ENCODE results near the gene PIK3C2A.

Gene PIK3C2A

GRCh38 chr11:17218403-17218802 lies 10.6 kb upstream of the PIK3C2A start:
- no peak overlapping the region for H3K27ac ChIP-seq
- TF ChIP-seq FOXP2 (optimal IDR thresholded peaks at IDR 0.05; ENCODE audit: control extremely low read depth, extremely low read length, insufficient read depth) (no peak), POLR2AphosphoS5 (IDR thresholded peaks at IDR 0.05; ENCODE audit: borderline replicate concordance, low read depth, low read length) (no peak), EZH2 (IDR thresholded peaks at IDR 0.05) (no peak)
- H3K4me3 ChIP-seq: no peak overlapping the region
- no peaks in the 10 kb centered on the region for H3K36me3 ChIP-seq (ENCODE audit: insufficient read depth, low read length)
- no peak for DNase-seq (ENCODE audit: low read depth, low spot score)
- H3K9ac ChIP-seq (ENCODE audit: insufficient read length): no peak overlapping the region
- H3K9me3 ChIP-seq (ENCODE audit: low read depth, low read length): peaks cover 9% of the 10 kb centered on the region; the same call in 1 of the 2 replicates

GRCh38 chr11:17217401-17217800 lies 9.6 kb upstream of the PIK3C2A start:
- H3K36me3 ChIP-seq (ENCODE audit: insufficient read depth, low read length): no peaks in the 10 kb centered on the region
- no peak overlapping the region for H3K27ac ChIP-seq
- TF ChIP-seq POLR2AphosphoS5 (IDR thresholded peaks at IDR 0.05; ENCODE audit: borderline replicate concordance, low read depth, low read length) (no peak), EZH2 (IDR thresholded peaks at IDR 0.05) (no peak), FOXP2 (optimal IDR thresholded peaks at IDR 0.05; ENCODE audit: control extremely low read depth, extremely low read length, insufficient read depth) (no peak)
- peaks cover 9% of the 10 kb centered on the region; the same call in 1 of the 2 replicates for H3K9me3 ChIP-seq (ENCODE audit: low read depth, low read length)
- no peak overlapping the region for H3K4me3 ChIP-seq
- H3K9ac ChIP-seq (ENCODE audit: insufficient read length): no peak overlapping the region
- no peak for DNase-seq (ENCODE audit: low read depth, low spot score)

- H3K9me3 ChIP-seq (ENCODE audit: low read depth, low read length): peaks cover 9% of the 10 kb centered on the region; the same call in 1 of the 2 replicates
- H3K9ac ChIP-seq (ENCODE audit: insufficient read length): no peak overlapping the region
- H3K36me3 ChIP-seq (ENCODE audit: insufficient read depth, low read length): no peaks in the 10 kb centered on the region
- no peak overlapping the region for H3K27ac ChIP-seq
- TF ChIP-seq EZH2 (IDR thresholded peaks at IDR 0.05) (no peak), POLR2AphosphoS5 (IDR thresholded peaks at IDR 0.05; ENCODE audit: borderline replicate concordance, low read depth, low read length) (no peak), FOXP2 (optimal IDR thresholded peaks at IDR 0.05; ENCODE audit: control extremely low read depth, extremely low read length, insufficient read depth) (no peak)
- DNase-seq (ENCODE audit: low read depth, low spot score): no peak
- no peak overlapping the region for H3K4me3 ChIP-seq
These were observed 6.6 kb upstream of the PIK3C2A start for GRCh38 chr11:17214338-17214737.

DNA sequence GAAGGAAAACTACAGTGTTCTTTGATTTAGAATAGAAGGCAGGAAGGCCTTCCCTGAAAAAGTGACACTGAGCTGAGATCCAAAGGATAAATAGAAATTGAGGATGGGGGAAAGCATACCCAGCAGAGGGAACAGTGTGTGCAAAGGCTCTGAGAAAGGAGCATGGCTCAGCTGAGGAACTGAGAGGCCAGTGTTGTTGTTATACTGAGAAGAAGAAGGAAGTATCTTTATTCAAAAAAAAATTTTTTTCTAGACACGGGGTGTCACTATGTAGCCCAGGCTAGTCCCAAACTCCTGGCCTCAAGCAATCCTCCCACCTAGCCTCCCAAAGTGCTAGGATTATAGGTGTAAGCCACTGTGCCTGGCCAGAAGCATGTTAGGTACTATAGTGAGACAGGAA lies 3.5 kb upstream of the PIK3C2A start:
- H3K36me3 ChIP-seq (ENCODE audit: insufficient read depth, low read length): no peaks in the 10 kb centered on the region
- no peak overlapping the region for H3K27ac ChIP-seq
- no peak overlapping the region for H3K9ac ChIP-seq (ENCODE audit: insufficient read length)
- TF ChIP-seq FOXP2 (optimal IDR thresholded peaks at IDR 0.05; ENCODE audit: control extremely low read depth, extremely low read length, insufficient read depth): no peak
- TF ChIP-seq POLR2AphosphoS5 (IDR thresholded peaks at IDR 0.05; ENCODE audit: borderline replicate concordance, low read depth, low read length): no peak
- TF ChIP-seq EZH2 (IDR thresholded peaks at IDR 0.05): no peak
- peaks cover 9% of the 10 kb centered on the region; the same call in 1 of the 2 replicates for H3K9me3 ChIP-seq (ENCODE audit: low read depth, low read length)
- H3K4me3 ChIP-seq: no peak overlapping the region
- DNase-seq (ENCODE audit: low read depth, low spot score): no peak

GRCh38 chr11:17209939-17210245 lies 2.1 kb upstream of the PIK3C2A start:
- DNase-seq (ENCODE audit: low read depth, low spot score): no peak
- Histone ChIP-seq H3K4me3 (peak overlapping the region; percentile 100), H3K36me3 (ENCODE audit: insufficient read depth, low read length) (no peaks in the 10 kb centered on the region), H3K9me3 (ENCODE audit: low read depth, low read length) (peaks cover 9% of the 10 kb centered on the region; the same call in 1 of the 2 replicates), H3K9ac (ENCODE audit: insufficient read length) (peak overlapping the region; percentile 95), H3K27ac (peak overlapping the region; percentile 93)
- no peak for TF ChIP-seq EZH2 (IDR thresholded peaks at IDR 0.05)
- TF ChIP-seq FOXP2 (optimal IDR thresholded peaks at IDR 0.05; ENCODE audit: control extremely low read depth, extremely low read length, insufficient read depth): no peak
- TF ChIP-seq POLR2AphosphoS5 (IDR thresholded peaks at IDR 0.05; ENCODE audit: borderline replicate concordance, low read depth, low read length): no peak

DNA sequence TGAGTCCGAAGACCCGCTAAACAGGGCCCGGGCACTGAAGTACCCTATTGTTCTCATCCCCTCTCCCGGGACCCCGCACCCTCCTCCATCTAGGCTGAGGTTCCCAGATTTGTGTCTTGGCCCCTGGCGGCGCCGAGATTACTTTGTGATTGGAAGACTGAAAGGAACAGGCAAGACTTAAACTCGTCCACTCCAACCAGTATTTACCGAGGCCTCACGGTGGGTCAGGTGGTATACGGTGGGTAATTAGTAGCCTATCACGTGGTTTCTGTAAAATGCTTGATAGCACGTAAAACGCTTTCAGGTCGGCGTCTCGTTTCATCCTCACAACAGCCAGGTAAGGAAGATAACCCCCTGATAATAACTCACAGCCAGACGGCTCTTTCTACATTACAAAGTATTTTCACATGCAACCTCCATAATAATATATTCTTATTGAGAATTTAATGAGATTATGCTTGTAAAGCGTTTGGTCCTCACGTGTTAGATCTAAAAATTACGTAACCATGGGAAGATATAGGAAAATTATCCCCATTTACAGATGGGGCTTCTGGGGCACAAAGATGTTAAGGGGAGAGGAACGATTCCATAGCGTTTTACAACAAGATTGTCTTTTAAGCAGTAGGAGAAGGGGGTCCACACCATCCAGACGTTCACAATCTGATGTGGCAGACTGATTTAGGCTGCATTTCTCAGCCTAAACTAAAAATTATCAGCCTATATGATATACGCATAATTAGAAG lies 642 bp upstream of the PIK3C2A start:
- H3K4me3 ChIP-seq: peak overlapping the region; percentile 100
- DNase-seq (ENCODE audit: low read depth, low spot score): peak; percentile 32
- H3K27ac ChIP-seq: peak overlapping the region; percentile 93
- no peaks in the 10 kb centered on the region for H3K9me3 ChIP-seq (ENCODE audit: low read depth, low read length)
- H3K36me3 ChIP-seq (ENCODE audit: insufficient read depth, low read length): peaks cover 8% of the 10 kb centered on the region; the same call in 1 of the 2 replicates
- TF ChIP-seq FOXP2 (optimal IDR thresholded peaks at IDR 0.05; ENCODE audit: control extremely low read depth, extremely low read length, insufficient read depth) (no peak), POLR2AphosphoS5 (IDR thresholded peaks at IDR 0.05; ENCODE audit: borderline replicate concordance, low read depth, low read length) (peak; percentile 9; the same call in 1 of the 2 replicates)
- H3K9ac ChIP-seq (ENCODE audit: insufficient read length): peak overlapping the region; percentile 95

DNA sequence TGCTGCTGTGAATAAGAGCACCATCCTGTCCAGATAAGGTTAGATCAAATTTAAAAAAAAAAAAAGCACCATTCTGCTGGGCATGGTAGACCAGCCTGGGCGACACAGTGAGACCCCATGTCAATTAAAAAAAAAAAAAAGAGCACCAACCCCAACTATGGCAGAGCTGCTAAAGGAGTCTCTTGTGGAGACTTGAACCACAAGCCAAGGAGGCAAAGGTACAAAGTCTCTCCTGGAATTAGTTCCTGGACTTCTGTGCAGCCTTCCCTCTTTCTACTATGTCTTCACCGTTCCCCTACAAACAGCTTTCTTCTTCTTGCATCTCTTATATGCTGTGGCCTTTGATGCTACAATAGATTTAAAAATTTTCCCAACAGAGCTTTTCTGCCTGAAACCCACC lies 1.3 kb downstream of the PIK3C2A start:
- no peak for DNase-seq (ENCODE audit: low read depth, low spot score)
- H3K4me3 ChIP-seq: peak overlapping the region; percentile 100
- peaks cover 16% of the 10 kb centered on the region; the same call in 1 of the 2 replicates for H3K36me3 ChIP-seq (ENCODE audit: insufficient read depth, low read length)
- TF ChIP-seq FOXP2 (optimal IDR thresholded peaks at IDR 0.05; ENCODE audit: control extremely low read depth, extremely low read length, insufficient read depth): no peak
- no peak for TF ChIP-seq EZH2 (IDR thresholded peaks at IDR 0.05)
- no peak for TF ChIP-seq POLR2AphosphoS5 (IDR thresholded peaks at IDR 0.05; ENCODE audit: borderline replicate concordance, low read depth, low read length)
- H3K9ac ChIP-seq (ENCODE audit: insufficient read length): peak overlapping the region; percentile 95
- H3K27ac ChIP-seq: no peak overlapping the region
- no peaks in the 10 kb centered on the region for H3K9me3 ChIP-seq (ENCODE audit: low read depth, low read length)

DNA sequence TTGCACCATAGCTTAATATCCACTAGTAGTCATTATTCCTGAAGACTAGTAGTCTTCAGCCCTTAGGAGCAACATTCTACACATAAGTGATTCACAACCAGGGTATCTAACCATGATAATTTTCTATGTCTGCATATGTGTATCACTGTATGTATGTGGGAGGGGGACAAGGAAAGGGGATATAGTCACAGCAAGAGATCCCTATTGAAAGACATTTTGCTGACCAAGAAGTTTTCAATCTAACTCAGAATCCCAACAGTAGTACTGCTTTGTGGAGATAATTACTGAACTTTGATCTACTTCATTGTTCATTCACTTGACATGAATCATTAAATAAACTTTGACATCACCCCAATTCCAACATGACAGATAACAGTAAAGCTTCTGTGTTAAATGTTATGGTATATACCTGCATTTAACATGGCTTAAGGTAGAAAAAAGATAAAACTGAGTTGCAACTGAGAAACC lies 10.3 kb downstream of the PIK3C2A start:
- Histone ChIP-seq H3K36me3 (ENCODE audit: insufficient read depth, low read length) (peaks cover 20% of the 10 kb centered on the region), H3K27ac (no peak overlapping the region), H3K4me3 (no peak overlapping the region), H3K9ac (ENCODE audit: insufficient read length) (no peak overlapping the region), H3K9me3 (ENCODE audit: low read depth, low read length) (no peaks in the 10 kb centered on the region)
- TF ChIP-seq EZH2 (IDR thresholded peaks at IDR 0.05) (no peak), FOXP2 (optimal IDR thresholded peaks at IDR 0.05; ENCODE audit: control extremely low read depth, extremely low read length, insufficient read depth) (no peak), POLR2AphosphoS5 (IDR thresholded peaks at IDR 0.05; ENCODE audit: borderline replicate concordance, low read depth, low read length) (no peak)
- DNase-seq (ENCODE audit: low read depth, low spot score): no peak
